ENCODE data around the gene KCNJ3. TPM values are rescaled to one million over a fixed set of nuclear protein-coding genes. Genes with fewer than 3 reads are reported as not detected.

Gene KCNJ3
- polyA plus RNA-seq, 3 donors: not detected

GRCh38 chr2:154689158-154689557 is 9.3 kb upstream of the KCNJ3 start:
- Mint-ChIP-seq H3K4me1 (no peaks in the 10 kb centered on the region), H3K4me3 (no peak overlapping the region), H3K27me3 (ENCODE audit: low read depth in 3 of 3) (peaks cover 0 to 2% (median 1%) of the 10 kb centered on the region in 3 donors), H3K9me3 (peaks cover 0 to 2% (median 2%) of the 10 kb centered on the region in 7 donors), H3K27ac (no peak overlapping the region), H3K36me3 (no peaks in the 10 kb centered on the region)
- Histone ChIP-seq H3K4me3 (replicated peaks in 1 of 3; ENCODE audit: low read depth in 2 of 3, low read length in 3 of 3) (no peak overlapping the region), H3K36me3 (replicated peaks in 1 of 2; ENCODE audit: control insufficient read depth in 1 of 2, insufficient read depth in 2 of 2, low read length in 2 of 2) (no peaks in the 10 kb centered on the region), H3K9ac (ENCODE audit: insufficient read depth, low read length, poor library complexity, severe bottlenecking) (no peak overlapping the region), H3K4me2 (replicated peaks; ENCODE audit: extremely low read depth, low read length, poor library complexity, severe bottlenecking) (no peak overlapping the region), H3K79me2 (ENCODE audit: insufficient read depth, low read length) (no peaks in the 10 kb centered on the region), H2AFZ (ENCODE audit: insufficient read depth, low read depth, low read length, poor library complexity, severe bottlenecking) (no peak overlapping the region), H3K27me3 (ENCODE audit: control insufficient read depth in 2 of 2, insufficient read depth in 2 of 2, low read length in 2 of 2) (no peaks in the 10 kb centered on the region), H3K27ac (ENCODE audit: low read depth in 1 of 2, low read length in 2 of 2) (no peak overlapping the region), H3K9me3 (replicated peaks in 1 of 2; ENCODE audit: control insufficient read depth in 1 of 2, insufficient read depth in 1 of 2, low read length in 2 of 2) (no peaks in the 10 kb centered on the region), H3K4me1 (ENCODE audit: control insufficient read depth in 1 of 2, insufficient read depth in 2 of 2, low read length in 2 of 2) (no peaks in the 10 kb centered on the region), H4K20me1 (ENCODE audit: insufficient read depth, low read length) (no peaks in the 10 kb centered on the region)
- intact Hi-C loops (cut with micrococcal nuclease): no loop called here
- TF ChIP-seq CTCF (IDR thresholded peaks at IDR 0.05): no peak
- DNase-seq: no peak
- WGBS (ENCODE audit: insufficient coverage): no CpG with 5 or more reads among the region's 1 CpG

- no peaks in the 10 kb centered on the region for H3K79me2 ChIP-seq (ENCODE audit: insufficient read depth, low read length)
- Mint-ChIP-seq H3K27ac (no peak overlapping the region), H3K4me3 (no peak overlapping the region), H3K4me1 (no peaks in the 10 kb centered on the region), H3K9me3 (peaks cover 0 to 7% (median 2%) of the 10 kb centered on the region in 7 donors), H3K36me3 (no peaks in the 10 kb centered on the region), H3K27me3 (ENCODE audit: low read depth in 3 of 3) (peaks cover 18 to 26% (median 20%) of the 10 kb centered on the region in 3 donors)
- H3K27ac ChIP-seq (ENCODE audit: low read depth in 1 of 2, low read length in 2 of 2): no peak overlapping the region
- no peak overlapping the region for H3K4me2 ChIP-seq (replicated peaks; ENCODE audit: extremely low read depth, low read length, poor library complexity, severe bottlenecking)
- DNase-seq: no peak
- WGBS (ENCODE audit: insufficient coverage): 86% methylated on average over 1 of the region's 5 CpGs
- no peak for TF ChIP-seq CTCF (IDR thresholded peaks at IDR 0.05)
- no peaks in the 10 kb centered on the region for H3K4me1 ChIP-seq (ENCODE audit: control insufficient read depth in 1 of 2, insufficient read depth in 2 of 2, low read length in 2 of 2)
- H3K9ac ChIP-seq (ENCODE audit: insufficient read depth, low read length, poor library complexity, severe bottlenecking): no peak overlapping the region
- peaks cover 13 to 20% of the 10 kb centered on the region in 2 donors for H3K27me3 ChIP-seq (ENCODE audit: control insufficient read depth in 2 of 2, insufficient read depth in 2 of 2, low read length in 2 of 2)
- H3K36me3 ChIP-seq (replicated peaks in 1 of 2; ENCODE audit: control insufficient read depth in 1 of 2, insufficient read depth in 2 of 2, low read length in 2 of 2): no peaks in the 10 kb centered on the region
- intact Hi-C loops (cut with micrococcal nuclease): no loop called here
- no peaks in the 10 kb centered on the region for H3K9me3 ChIP-seq (replicated peaks in 1 of 2; ENCODE audit: control insufficient read depth in 1 of 2, insufficient read depth in 1 of 2, low read length in 2 of 2)
- no peak overlapping the region for H2AFZ ChIP-seq (ENCODE audit: insufficient read depth, low read depth, low read length, poor library complexity, severe bottlenecking)
- H3K4me3 ChIP-seq (replicated peaks in 1 of 3; ENCODE audit: low read depth in 2 of 3, low read length in 3 of 3): no peak overlapping the region
- H4K20me1 ChIP-seq (ENCODE audit: insufficient read depth, low read length): no peaks in the 10 kb centered on the region
These were observed 5.6 kb upstream of the KCNJ3 start for GRCh38 chr2:154692927-154693326.

Measured in CD14-positive monocyte (primary cell).